Astrocyte of the hippocampus (primary cell): ENCODE measurements around the gene CRIP2.

Experiments used
- DNase-seq: peaks from one replicate; pipeline ENCODE4 v3.0.0; 2011; ENCODE audit warnings: low read depth, low spot score

The CRIP2 gene, protein sequence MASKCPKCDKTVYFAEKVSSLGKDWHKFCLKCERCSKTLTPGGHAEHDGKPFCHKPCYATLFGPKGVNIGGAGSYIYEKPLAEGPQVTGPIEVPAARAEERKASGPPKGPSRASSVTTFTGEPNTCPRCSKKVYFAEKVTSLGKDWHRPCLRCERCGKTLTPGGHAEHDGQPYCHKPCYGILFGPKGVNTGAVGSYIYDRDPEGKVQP

GRCh38 chr14:105474483-105475268 is at the start of gene CRIP2:
Gene CRIP2, plus strand, starts transcription at chr14:105474821. Its CDS starts 42 bp downstream, at chr14:105474863.
- DNase-seq = peak; percentile 85

DNA sequence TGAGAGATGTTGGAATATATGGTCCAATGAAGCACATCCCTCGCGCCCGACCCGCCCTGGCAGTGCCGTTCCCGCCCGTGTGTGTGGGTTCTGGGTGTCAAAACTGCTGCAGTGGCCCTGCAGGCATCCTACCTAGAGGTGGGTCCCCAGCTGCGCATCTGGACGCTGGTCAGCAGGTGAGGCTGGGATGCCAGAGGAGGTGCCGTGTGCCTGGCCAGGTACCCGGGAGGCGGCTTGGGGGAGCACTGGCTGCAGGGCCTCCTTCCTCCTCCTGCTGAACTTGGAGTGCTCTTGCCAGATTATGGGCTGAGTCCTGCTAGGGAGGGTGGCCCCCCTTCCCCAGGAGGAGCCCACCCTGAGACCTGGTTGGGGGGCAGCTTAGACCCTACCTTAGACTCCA is 49.8 kb upstream of the CRIP2 start:
- DNase-seq = no peak

- DNase-seq = no peak
These were observed 48.8 kb upstream of the CRIP2 start for GRCh38 chr14:105425823-105426247.

DNA sequence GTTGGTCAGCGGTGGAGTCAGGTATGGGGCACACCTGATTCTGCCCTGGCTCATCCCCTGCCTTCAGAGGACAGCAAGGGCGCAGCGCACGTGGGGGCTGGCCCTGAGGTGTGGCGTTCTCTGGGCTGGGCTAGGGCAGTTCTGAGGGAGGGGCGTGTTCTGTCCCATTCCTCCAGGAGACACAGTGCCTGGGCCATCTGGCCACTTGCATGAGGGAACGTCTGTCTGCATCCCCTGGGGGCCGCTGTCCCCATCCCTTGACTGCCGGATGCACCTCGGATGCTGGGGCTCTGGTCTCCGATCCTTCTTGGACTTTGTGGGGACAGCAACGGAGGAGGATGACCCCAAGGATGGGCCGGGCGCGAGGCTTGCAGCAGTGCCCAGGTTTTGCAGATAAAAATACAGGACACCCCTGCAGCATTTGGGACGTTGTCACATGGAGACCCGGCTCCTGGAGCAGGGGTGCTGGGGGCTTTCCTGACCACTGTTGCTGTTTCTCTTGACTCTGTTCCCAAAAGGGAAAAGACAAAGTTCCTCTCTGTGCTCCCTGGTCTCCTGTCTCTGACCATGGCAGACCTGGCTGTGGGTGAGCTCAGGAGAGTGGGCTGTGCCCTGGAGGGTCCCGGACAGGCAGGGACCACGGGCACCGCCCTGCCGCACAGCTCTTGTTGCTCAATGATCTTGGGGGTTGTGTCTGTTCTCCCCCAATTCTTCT is 48.0 kb upstream of the CRIP2 start:
- no peak for DNase-seq

GRCh38 chr14:105427412-105427811 is 47.2 kb upstream of the CRIP2 start:
- DNase-seq = no peak

GRCh38 chr14:105427936-105428485 is 46.6 kb upstream of the CRIP2 start:
- DNase-seq = no peak

DNA sequence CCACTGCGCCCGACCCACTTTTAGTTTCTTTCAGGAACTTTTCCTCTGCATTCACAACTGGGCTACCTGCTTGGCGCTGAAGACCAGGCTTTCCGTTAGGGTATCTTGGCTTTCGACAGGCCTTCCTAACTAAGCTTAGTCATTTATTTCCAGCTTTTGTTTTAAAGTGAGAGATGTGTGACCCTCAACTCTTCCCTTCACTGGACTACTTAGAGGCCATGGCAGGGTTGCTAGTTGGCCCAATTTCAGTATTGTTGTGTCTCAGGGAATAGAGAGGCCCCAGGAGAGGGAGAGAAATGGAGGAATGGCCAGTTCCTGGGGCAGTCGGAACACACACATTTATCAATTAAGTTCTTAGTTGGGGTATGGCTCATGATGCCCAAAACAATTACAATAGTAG is 44.6 kb upstream of the CRIP2 start:
- no peak for DNase-seq

DNA sequence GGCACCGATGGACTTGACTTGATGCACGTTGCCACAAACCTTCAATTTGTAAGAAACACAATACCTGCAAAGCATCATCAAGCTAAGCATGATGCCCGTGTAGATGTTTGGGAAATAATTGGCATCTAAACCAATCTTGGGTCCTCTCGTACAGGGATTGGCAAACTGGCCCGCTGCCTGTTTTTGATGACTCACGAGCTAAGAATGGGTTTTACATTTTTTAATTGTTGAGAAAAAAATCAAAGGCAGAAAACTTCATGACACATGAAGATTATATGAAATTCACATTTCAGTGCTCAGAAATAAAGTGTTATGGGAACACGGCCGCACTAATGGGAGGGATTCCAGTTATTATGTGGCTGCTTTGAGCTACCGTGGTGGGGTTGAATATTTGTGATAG is 44.1 kb upstream of the CRIP2 start:
- peak; percentile 77 for DNase-seq

DNA sequence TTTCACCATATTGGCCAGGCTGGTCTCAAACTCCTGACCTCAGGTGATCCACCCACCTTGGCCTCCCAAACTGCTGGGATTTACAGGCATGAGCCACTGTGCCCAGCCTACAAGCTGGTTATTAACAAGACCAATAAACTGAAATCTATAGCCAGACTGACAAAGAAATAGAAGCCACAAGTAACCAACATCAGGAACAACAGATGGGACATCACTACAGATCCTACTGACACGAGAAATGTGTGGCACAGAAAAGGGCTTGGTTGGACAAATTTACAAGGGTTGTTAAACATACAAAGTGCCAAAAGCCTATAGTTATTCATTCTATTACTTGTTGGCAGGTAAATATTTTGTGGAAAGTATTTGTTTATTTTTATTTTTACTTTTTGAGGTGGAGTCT is 43.4 kb upstream of the CRIP2 start:
- DNase-seq = no peak

DNA sequence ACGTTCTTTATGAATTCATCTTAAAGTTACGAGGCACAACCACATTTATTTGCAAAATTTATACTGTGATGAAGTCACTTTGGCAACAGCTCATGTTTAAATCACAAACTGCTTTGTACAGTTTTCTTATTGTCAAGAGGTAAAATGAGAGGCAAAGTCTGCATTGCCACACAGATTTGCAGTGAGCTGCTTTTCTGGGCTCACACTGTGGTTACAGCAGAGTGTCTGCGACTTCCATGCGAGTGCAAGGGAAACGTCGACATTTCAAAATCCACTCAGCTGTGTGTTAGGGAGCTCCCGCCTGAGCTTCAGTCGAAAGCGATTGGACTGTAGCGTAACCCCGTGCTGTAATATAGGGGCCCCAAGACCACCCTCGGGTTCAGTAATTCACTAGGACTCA is 42.0 kb upstream of the CRIP2 start:
- no peak for DNase-seq

DNA sequence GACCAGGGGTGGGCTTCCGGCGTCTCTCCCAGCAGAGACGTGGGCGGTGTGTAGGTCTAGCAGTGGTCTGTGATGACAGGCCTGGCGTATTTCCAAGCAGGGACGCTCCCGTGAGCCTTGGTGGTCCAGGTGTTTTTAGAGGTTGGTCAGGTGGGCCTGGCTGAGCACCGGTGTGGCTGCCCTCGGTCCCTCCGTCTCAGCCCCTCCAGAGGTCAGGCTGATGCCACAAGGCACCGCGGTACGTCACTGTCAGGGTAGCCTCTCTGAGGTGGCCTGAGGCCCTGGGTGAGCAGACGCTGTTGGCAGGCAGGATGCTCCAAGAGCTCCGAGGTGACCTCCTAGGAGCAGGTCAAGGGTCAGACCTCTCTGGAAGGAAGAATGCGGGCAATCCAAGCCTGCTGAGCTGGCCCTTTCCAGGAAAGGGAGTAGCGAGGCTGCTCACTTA is 41.4 kb upstream of the CRIP2 start:
- no peak for DNase-seq

GRCh38 chr14:105436402-105436801 is 38.2 kb upstream of the CRIP2 start:
- DNase-seq = no peak

- DNase-seq = no peak
These were observed 37.5 kb upstream of the CRIP2 start for GRCh38 chr14:105436891-105437722.

- DNase-seq = no peak
These were observed 36.7 kb upstream of the CRIP2 start for GRCh38 chr14:105437723-105438500.

DNA sequence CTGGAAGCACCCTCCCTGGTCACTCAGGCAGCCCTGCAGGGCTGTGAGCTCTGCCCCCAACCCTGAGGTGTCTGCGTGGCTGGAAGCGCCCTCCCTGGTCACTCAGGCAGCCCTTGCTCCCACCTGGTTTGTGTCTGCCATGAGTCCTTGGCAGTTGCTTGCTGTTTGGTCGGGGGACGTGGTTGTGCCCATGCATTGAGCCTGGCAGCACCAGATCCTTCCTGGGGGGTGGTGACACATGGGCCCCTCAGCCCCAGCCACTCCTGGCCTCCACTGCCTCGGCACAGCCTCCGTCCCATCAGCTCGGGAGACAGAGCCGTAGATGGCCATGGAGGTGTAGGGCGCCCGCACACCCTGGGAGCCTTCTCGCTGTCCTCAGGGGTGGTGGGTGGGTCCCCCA is 35.4 kb upstream of the CRIP2 start:
- no peak for DNase-seq

DNA sequence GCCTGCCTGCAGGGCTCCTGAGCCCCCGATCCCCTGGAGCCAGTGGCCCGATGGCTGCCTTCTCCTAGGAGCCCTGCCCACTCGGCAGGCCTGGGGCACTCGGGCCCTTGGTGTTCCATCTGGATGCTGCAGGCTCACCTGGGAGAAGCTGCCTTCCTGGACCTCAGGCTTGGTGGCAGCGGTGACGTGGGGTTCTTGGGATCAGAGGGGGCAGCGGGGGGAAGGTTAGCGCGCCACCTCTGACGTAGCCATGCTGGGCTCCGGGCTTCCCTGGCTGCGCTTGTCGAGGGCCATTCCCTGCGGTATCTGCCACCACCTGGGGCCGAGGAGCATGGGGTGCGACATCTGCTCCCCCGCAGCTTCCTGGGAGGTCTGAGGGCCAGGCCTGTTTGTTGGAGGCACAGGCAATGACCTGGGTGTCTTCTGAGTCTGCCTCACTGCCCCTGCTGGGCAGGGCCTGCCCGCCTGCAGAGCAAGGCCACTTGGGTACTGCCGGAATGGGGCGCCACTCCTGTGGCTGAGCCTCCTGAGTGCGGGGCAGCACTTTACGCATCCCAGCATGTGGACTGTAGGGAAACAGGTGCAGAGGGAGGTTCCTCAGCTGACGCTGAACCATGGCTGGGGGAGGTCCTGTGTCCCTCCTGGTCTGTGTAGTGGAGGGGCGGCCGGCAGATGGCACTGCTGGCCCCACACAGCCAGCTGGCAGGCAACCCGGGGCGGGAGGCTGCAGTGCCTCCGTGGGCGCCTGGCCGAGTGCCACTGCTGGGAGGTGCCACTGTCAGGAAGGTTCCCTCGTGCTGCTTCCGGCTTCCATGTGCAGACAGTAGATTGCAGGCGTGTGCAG is 34.7 kb upstream of the CRIP2 start:
- DNase-seq = no peak

DNA sequence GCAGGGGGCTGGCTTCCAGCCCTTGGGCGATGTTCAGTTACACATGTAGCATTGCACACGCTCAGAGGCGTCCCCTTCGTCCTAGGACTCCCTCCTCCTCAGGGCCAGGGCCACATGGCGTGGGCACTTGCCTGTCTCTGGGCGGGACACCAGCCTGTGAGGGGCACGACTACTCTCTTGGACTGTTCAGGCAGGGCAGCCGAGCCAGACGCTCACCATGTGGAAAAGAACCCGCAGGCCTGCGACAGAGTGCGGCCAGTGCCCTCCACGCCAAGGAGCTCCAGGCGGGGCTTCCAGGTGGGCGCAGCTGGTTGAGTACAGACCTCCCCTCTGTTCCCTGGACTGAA is 34.1 kb upstream of the CRIP2 start:
- DNase-seq = no peak

GRCh38 chr14:105440992-105441391 is 33.6 kb upstream of the CRIP2 start:
- DNase-seq = no peak

- no peak for DNase-seq
These were observed 32.5 kb upstream of the CRIP2 start for GRCh38 chr14:105442125-105442524.

DNA sequence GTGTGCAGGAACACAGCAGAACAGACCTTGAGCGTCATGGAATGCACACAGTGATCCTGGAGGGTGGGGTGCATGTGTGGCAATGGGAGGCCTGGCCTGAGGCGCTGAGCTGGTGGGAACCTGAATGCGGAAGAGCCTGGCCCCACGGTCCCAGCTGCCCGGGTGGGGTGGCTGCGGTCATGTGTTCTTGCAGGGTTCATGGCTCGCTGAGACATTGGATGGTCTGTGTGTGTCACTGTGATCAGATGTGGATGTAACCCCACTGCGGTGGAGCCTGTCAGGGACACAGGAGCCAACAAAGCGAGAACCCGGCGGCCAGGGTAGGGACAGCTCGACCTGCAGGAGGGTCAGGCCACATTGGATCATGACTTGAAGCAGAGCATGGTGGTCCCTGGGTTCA is 31.8 kb upstream of the CRIP2 start:
- no peak for DNase-seq
